Measurements from ENCODE around the gene PLEKHG3. TPM values are rescaled to one million over a fixed set of nuclear protein-coding genes. Genes with fewer than 3 reads are reported as not detected.

The PLEKHG3 gene
- total RNA-seq, 6 experiments from 2014 or later = 6.0 to 11.7 (median 9.2) TPM

- H3K9me3 Mint-ChIP-seq = no peaks in the 10 kb centered on the region
- DNase-seq = peak; percentile 88
- no peak for TF ChIP-seq CTCF (IDR thresholded peaks at IDR 0.05)
- peak overlapping the region; percentile 78 for H3K27ac Mint-ChIP-seq
- peaks cover 1% of the 10 kb centered on the region; the same call in 1 of the 2 replicates for H3K27me3 Mint-ChIP-seq (ENCODE audit: insufficient read depth)
- H3K4me1 Mint-ChIP-seq (ENCODE audit: low read depth) = peaks cover 88% of the 10 kb centered on the region
- H3K4me3 Mint-ChIP-seq = peak overlapping the region; percentile 30; the same call in 1 of the 2 replicates
- no peaks in the 10 kb centered on the region for H3K36me3 Mint-ChIP-seq (ENCODE audit: low read depth)
Measured at GRCh38 chr14:64758691-64759554, 54.7 kb downstream of the PLEKHG3 start.

DNA sequence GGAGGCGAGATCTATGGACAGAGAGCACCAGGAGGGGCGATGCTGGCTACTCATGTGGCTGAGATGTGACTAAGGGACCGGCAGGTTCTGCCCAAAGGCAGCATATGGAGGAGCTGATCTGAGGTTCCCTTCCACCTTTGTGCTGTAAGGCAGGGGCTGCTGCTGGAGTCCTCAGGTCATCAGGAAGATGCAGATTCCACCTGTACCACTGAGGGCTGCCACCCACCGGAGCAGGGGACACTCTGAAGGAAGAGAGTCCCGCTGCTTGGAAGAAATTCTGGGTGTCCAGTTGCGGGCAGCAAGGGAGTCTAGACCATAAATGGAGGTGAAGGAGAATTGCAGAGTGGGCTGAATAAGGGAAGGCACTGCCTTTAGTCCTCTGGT lies 55.3 kb downstream of the PLEKHG3 start:
- Mint-ChIP-seq H3K27ac (peak overlapping the region; percentile 51), H3K27me3 (ENCODE audit: insufficient read depth) (peaks cover 1% of the 10 kb centered on the region; the same call in 1 of the 2 replicates), H3K4me3 (no peak overlapping the region), H3K9me3 (no peaks in the 10 kb centered on the region), H3K36me3 (ENCODE audit: low read depth) (no peaks in the 10 kb centered on the region), H3K4me1 (ENCODE audit: low read depth) (peaks cover 94% of the 10 kb centered on the region)
- no peak for DNase-seq
- no peak for TF ChIP-seq CTCF (IDR thresholded peaks at IDR 0.05)

DNA sequence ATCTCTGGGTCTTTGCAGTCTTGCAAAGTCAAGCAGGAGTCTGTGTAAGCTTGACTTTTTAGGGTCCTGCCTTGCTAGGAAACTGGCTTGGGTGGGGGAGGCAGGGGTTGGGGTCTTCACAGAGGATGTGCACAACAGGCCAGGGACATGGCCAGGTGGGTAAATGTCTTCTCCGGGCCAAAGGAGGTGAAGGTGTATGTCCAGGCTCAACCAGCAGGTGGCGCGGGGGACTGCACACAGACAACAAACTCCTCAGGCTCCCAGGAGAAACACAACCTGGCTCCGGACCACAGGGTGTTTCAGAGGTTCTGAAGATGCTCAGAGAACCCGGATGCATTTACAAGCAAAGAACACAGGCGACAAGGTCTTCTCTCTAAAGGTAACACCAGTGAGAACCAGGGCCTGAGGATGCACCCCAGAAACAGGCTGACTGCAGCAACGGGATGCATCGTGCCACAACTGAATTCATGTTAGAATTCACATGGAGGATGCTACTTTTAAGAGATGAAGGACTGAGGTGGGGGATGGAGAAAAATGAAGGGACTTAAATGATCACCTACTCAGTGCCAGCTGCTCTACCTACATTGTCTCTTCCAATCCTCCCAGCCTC lies 56.0 kb downstream of the PLEKHG3 start:
- Mint-ChIP-seq H3K9me3 (no peaks in the 10 kb centered on the region), H3K4me1 (ENCODE audit: low read depth) (peaks cover 92% of the 10 kb centered on the region), H3K36me3 (ENCODE audit: low read depth) (no peaks in the 10 kb centered on the region), H3K4me3 (peak overlapping the region; percentile 17), H3K27ac (peak overlapping the region; percentile 51), H3K27me3 (ENCODE audit: insufficient read depth) (peaks cover 1% of the 10 kb centered on the region; the same call in 1 of the 2 replicates)
- peak; percentile 29 for DNase-seq
- peak; percentile 88 for TF ChIP-seq CTCF (IDR thresholded peaks at IDR 0.05)

GRCh38 chr14:64760916-64761315 lies 56.7 kb downstream of the PLEKHG3 start:
- TF ChIP-seq CTCF (IDR thresholded peaks at IDR 0.05) = no peak
- Mint-ChIP-seq H3K9me3 (no peaks in the 10 kb centered on the region), H3K4me1 (ENCODE audit: low read depth) (peaks cover 85% of the 10 kb centered on the region), H3K4me3 (peak overlapping the region; percentile 71), H3K27ac (no peak overlapping the region), H3K36me3 (ENCODE audit: low read depth) (no peaks in the 10 kb centered on the region), H3K27me3 (ENCODE audit: insufficient read depth) (peaks cover 1% of the 10 kb centered on the region; the same call in 1 of the 2 replicates)
- DNase-seq = no peak

DNA sequence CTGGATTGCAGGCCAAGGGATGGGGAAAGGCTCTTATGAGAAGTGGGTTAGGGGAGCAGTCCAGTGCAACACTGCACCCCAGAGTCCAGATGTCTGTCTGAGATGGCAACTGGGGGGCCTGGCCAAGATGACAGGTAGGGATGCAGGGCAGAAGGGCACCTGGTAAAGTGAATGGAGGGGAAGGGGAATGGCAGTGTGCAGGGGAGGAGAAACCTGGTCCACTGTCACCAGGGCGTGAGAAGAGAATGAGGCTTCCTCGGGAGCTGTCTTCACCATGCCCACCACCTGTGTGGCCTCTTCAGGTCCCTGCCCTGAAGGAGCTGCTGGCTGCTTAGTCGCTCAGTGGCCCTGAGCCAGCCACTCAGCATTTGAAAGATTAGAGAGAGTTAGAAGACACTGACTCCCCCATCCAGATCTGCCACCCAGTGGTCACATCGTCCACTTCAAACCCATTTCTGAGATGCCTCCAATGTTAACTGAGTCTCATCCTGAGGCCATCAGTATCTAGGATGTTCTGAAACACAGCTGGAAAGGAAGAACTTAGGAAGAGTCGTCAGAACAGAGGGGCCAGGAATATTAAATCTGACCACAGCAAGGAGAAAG lies 57.3 kb downstream of the PLEKHG3 start:
- peak; percentile 68 for TF ChIP-seq CTCF (IDR thresholded peaks at IDR 0.05)
- Mint-ChIP-seq H3K9me3 (no peaks in the 10 kb centered on the region), H3K27ac (peak overlapping the region; percentile 70; the same call in 1 of the 2 replicates), H3K4me1 (ENCODE audit: low read depth) (peaks cover 79% of the 10 kb centered on the region), H3K36me3 (ENCODE audit: low read depth) (no peaks in the 10 kb centered on the region), H3K27me3 (ENCODE audit: insufficient read depth) (peaks cover 1% of the 10 kb centered on the region; the same call in 1 of the 2 replicates), H3K4me3 (peak overlapping the region; percentile 71)
- peak; percentile 19 for DNase-seq
